ENCODE results near the gene ATP11A. TPM values are rescaled to one million over a fixed set of nuclear protein-coding genes. Genes with fewer than 3 reads are reported as not detected.

Gene ATP11A
- total and polyA plus RNA-seq, 9 of the 15 experiments (the other 6 are each of a cell fraction or from before 2014, with no cell fraction given) = 0.38 to 34.2 (median 4.2) TPM

DNA sequence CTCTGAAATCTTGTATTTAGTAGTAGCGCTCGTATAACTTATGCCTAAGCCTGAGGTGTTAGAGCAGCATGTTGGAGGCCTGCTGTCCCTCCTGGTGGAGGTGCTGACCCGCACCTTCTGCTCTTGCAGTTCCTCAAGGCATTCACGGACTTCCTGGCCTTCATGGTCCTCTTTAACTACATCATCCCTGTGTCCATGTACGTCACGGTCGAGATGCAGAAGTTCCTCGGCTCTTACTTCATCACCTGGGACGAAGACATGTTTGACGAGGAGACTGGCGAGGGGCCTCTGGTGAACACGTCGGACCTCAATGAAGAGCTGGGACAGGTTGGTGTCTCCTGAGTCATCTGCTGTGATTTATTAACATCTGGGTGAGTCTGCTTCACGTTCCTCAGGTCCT lies 136.7 kb downstream of the ATP11A start:
- no peak for FAIRE-seq
- Histone ChIP-seq H3K4me2 (ENCODE audit: insufficient read depth, low read length) (no peak overlapping the region), H3K79me2 (ENCODE audit: control insufficient read depth, insufficient read depth, low read length) (no peaks in the 10 kb centered on the region), H3K27me3 (ENCODE audit: control insufficient read depth in 2 of 2, insufficient read depth in 2 of 2, low read length in 2 of 2) (no peaks in the 10 kb centered on the region), H3K27ac (ENCODE audit: extremely low read depth, low read depth, low read length) (no peak overlapping the region), H3K36me3 (ENCODE audit: control insufficient read depth, insufficient read depth, low read length) (peaks cover 53% of the 10 kb centered on the region; the same call in 2 of the 3 replicates), H3K9ac (ENCODE audit: insufficient read depth in 1 of 2, low read depth in 2 of 2, low read length in 2 of 2) (no peak overlapping the region), H2AFZ (ENCODE audit: low read depth, low read length) (no peak overlapping the region), H3K9me1 (ENCODE audit: control insufficient read depth, insufficient read depth, low read length) (no peaks in the 10 kb centered on the region), H3K4me3 (no peak overlapping the region), H3K9me3 (replicated peaks; ENCODE audit: control insufficient read depth, insufficient read depth, low read depth, low read length) (no peaks in the 10 kb centered on the region), H4K20me1 (replicated peaks; ENCODE audit: control insufficient read depth, insufficient read depth, low read length) (no peaks in the 10 kb centered on the region), H3K4me1 (replicated peaks in 1 of 2; ENCODE audit: control insufficient read depth in 2 of 2, insufficient read depth in 2 of 2, low read length in 2 of 2) (no peaks in the 10 kb centered on the region)
- DNase-seq (ENCODE audit: extremely low read depth in 1 of 4, low spot score in 3 of 4) = no peak
- no TSS peak for BruUV-seq (replicated peaks)
- ATAC-seq = no peak
- ChIA-PET CTCF (ENCODE audit: low intra/inter-chr PET ratio) (no interaction called here), POLR2A (interaction anchor here (0.7 kb wide), 1 partner anchor 88 kb away, joined by 3 read pairs; no protein-coding TSS in a partner anchor)
- TF ChIP-seq MYNN (IDR thresholded peaks at IDR 0.05) (no peak), MYNN (CRISPR knock-in tag; IDR thresholded peaks at IDR 0.05) (no peak), ZFP1 (CRISPR knock-in tag; IDR thresholded peaks at IDR 0.05) (no peak), XRCC3 (IDR thresholded peaks at IDR 0.05) (no peak), SAP30 (IDR thresholded peaks at IDR 0.05; ENCODE audit: borderline replicate concordance, insufficient read depth, low read depth, low read length, poor library complexity, severe bottlenecking) (no peak), RBM22 (IDR thresholded peaks at IDR 0.05; ENCODE audit: low read depth, low read length, poor library complexity, severe bottlenecking) (no peak), FOXJ3 (CRISPR knock-in tag; IDR thresholded peaks at IDR 0.05) (no peak), CBX8 (IDR thresholded peaks at IDR 0.05; ENCODE audit: borderline replicate concordance, extremely low read depth, low read depth, low read length, poor library complexity, severe bottlenecking) (no peak), ETS2 (tag; IDR thresholded peaks at IDR 0.05; ENCODE audit: borderline replicate concordance, poor library complexity, severe bottlenecking) (no peak), MXI1 (IDR thresholded peaks at IDR 0.05; ENCODE audit: low read depth, low read length) (no peak), ZNF133 (CRISPR knock-in tag; IDR thresholded peaks at IDR 0.05) (no peak)
- TF ChIP-seq, protein P1, sequence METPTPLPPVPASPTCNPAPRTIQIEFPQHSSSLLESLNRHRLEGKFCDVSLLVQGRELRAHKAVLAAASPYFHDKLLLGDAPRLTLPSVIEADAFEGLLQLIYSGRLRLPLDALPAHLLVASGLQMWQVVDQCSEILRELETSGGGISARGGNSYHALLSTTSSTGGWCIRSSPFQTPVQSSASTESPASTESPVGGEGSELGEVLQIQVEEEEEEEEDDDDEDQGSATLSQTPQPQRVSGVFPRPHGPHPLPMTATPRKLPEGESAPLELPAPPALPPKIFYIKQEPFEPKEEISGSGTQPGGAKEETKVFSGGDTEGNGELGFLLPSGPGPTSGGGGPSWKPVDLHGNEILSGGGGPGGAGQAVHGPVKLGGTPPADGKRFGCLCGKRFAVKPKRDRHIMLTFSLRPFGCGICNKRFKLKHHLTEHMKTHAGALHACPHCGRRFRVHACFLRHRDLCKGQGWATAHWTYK (CRISPR knock-in tag; IDR thresholded peaks at IDR 0.05) = no peak
- TF ChIP-seq, protein P2, sequence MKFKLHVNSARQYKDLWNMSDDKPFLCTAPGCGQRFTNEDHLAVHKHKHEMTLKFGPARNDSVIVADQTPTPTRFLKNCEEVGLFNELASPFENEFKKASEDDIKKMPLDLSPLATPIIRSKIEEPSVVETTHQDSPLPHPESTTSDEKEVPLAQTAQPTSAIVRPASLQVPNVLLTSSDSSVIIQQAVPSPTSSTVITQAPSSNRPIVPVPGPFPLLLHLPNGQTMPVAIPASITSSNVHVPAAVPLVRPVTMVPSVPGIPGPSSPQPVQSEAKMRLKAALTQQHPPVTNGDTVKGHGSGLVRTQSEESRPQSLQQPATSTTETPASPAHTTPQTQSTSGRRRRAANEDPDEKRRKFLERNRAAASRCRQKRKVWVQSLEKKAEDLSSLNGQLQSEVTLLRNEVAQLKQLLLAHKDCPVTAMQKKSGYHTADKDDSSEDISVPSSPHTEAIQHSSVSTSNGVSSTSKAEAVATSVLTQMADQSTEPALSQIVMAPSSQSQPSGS (CRISPR knock-in tag; IDR thresholded peaks at IDR 0.05) = no peak
- TF ChIP-seq, protein P3, sequence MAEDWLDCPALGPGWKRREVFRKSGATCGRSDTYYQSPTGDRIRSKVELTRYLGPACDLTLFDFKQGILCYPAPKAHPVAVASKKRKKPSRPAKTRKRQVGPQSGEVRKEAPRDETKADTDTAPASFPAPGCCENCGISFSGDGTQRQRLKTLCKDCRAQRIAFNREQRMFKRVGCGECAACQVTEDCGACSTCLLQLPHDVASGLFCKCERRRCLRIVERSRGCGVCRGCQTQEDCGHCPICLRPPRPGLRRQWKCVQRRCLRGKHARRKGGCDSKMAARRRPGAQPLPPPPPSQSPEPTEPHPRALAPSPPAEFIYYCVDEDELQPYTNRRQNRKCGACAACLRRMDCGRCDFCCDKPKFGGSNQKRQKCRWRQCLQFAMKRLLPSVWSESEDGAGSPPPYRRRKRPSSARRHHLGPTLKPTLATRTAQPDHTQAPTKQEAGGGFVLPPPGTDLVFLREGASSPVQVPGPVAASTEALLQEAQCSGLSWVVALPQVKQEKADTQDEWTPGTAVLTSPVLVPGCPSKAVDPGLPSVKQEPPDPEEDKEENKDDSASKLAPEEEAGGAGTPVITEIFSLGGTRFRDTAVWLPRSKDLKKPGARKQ (CRISPR knock-in tag; IDR thresholded peaks at IDR 0.05) = no peak
- 98% methylated on average over 7 of the region's 14 CpGs for WGBS (ENCODE audit: insufficient coverage, low coverage, missing lambda C conversion rate)
- intact Hi-C loops (cut with micrococcal nuclease) (no loop called here), in situ Hi-C loops (cut with MboI) (no loop called here)
